Activated T-helper 1 cell treated with anti-CD3 and anti-CD28 coated beads, Interleukin-12 subunit alpha, Interleukin-12 subunit beta, Interleukin-2, Interleukin-4 antibody, amounts not matched to agents 30 ng/mL and 10 ng/mL and 1 ng/mL, durations not matched to agents 14 hours and 24 hours and 36 hours (primary cell): ENCODE measurements around the gene SPTBN1. TPM values are rescaled to one million over a fixed set of nuclear protein-coding genes. Genes with fewer than 3 reads are reported as not detected.
"Not testable (repeated sequence)": the region's sequence is repeated elsewhere in the genome, so short reads cannot be mapped to it uniquely, and the experiment has no call there.

Experiments used
- DNase-seq: peaks from one replicate; pipeline ENCODE4 v3.0.0; 2021; ENCODE audit warnings: low spot score
- H3K27ac Mint-ChIP-seq: one replicate; pipeline ENCODE4 v1.8.0; 2021; ENCODE audit warnings: mild to moderate bottlenecking, mixed read lengths
- H3K27me3 Mint-ChIP-seq: one replicate; pipeline ENCODE4 v1.8.0; 2022; ENCODE audit warnings: mild to moderate bottlenecking, moderate library complexity, mixed read lengths; ENCODE audit not compliant: insufficient read depth
- H3K36me3 Mint-ChIP-seq: one replicate; pipeline ENCODE4 v1.8.0; 2021; ENCODE audit warnings: low read depth, mixed read lengths
- H3K4me1 Mint-ChIP-seq: one replicate; pipeline ENCODE4 v1.8.0; 2021; ENCODE audit warnings: low read depth, mixed read lengths
- H3K4me3 Mint-ChIP-seq: one replicate; pipeline ENCODE4 v1.8.0; 2021; ENCODE audit warnings: mild to moderate bottlenecking, moderate library complexity, mixed read lengths
- H3K9me3 Mint-ChIP-seq: one replicate; pipeline ENCODE4 v1.8.0; 2021; ENCODE audit warnings: mixed read lengths
- intact Hi-C: fragments of 100-400 bp; cut with micrococcal nuclease; formaldehyde crosslinking; loops from one replicate; pipeline ENCODE4 v1.15.1; 2024
- total RNA-seq: library from RNA; stranded (reverse); gene quantifications from 2 replicates; pipeline ENCODE4 v1.2.3, GENCODE V29; 2022

Gene SPTBN1
- total RNA-seq, 1 donor from 2014 or later: 64.2 TPM

GRCh38 chr2:54481686-54482085 lies 25.6 kb downstream of the SPTBN1 start:
- peaks cover 1% of the 10 kb centered on the region for H3K36me3 Mint-ChIP-seq
- H3K27me3 Mint-ChIP-seq: peaks cover 12% of the 10 kb centered on the region
- H3K9me3 Mint-ChIP-seq: no peaks in the 10 kb centered on the region
- no peaks in the 10 kb centered on the region for H3K4me1 Mint-ChIP-seq
- no peak overlapping the region for H3K27ac Mint-ChIP-seq
- no peak for DNase-seq
- H3K4me3 Mint-ChIP-seq: no peak overlapping the region
- intact Hi-C loops: no loop called here

GRCh38 chr2:54482715-54483114 lies 26.6 kb downstream of the SPTBN1 start:
- no peak overlapping the region for H3K27ac Mint-ChIP-seq

GRCh38 chr2:54483426-54483825 lies 27.3 kb downstream of the SPTBN1 start:
- DNase-seq: no peak
- Mint-ChIP-seq H3K27ac (no peak overlapping the region), H3K9me3 (no peaks in the 10 kb centered on the region), H3K36me3 (peaks cover 1% of the 10 kb centered on the region), H3K4me3 (no peak overlapping the region), H3K4me1 (no peaks in the 10 kb centered on the region), H3K27me3 (peaks cover 14% of the 10 kb centered on the region)
- intact Hi-C loops: no loop called here

More at GRCh38 chr2:54482715-54483114, 26.6 kb downstream of the SPTBN1 start:
- DNase-seq: no peak
- Mint-ChIP-seq H3K9me3 (no peaks in the 10 kb centered on the region), H3K27me3 (peaks cover 12% of the 10 kb centered on the region), H3K36me3 (peaks cover 1% of the 10 kb centered on the region), H3K4me3 (no peak overlapping the region), H3K4me1 (no peaks in the 10 kb centered on the region)
- intact Hi-C loops: no loop called here

GRCh38 chr2:54485756-54486155 lies 29.6 kb downstream of the SPTBN1 start:
- H3K9me3 Mint-ChIP-seq, DNase-seq, H3K4me3 Mint-ChIP-seq, H3K4me1 Mint-ChIP-seq, H3K36me3 Mint-ChIP-seq, H3K27ac Mint-ChIP-seq, intact Hi-C loops: not testable (repeated sequence)
- H3K27me3 Mint-ChIP-seq: peaks cover 14% of the 10 kb centered on the region

GRCh38 chr2:54486766-54487165 lies 30.6 kb downstream of the SPTBN1 start:
- intact Hi-C loops: no loop called here
- no peaks in the 10 kb centered on the region for H3K4me1 Mint-ChIP-seq
- H3K9me3 Mint-ChIP-seq: no peaks in the 10 kb centered on the region
- H3K4me3 Mint-ChIP-seq: no peak overlapping the region
- H3K36me3 Mint-ChIP-seq: no peaks in the 10 kb centered on the region
- peaks cover 7% of the 10 kb centered on the region for H3K27me3 Mint-ChIP-seq
- no peak for DNase-seq
- no peak overlapping the region for H3K27ac Mint-ChIP-seq

GRCh38 chr2:54490863-54491262 lies 34.7 kb downstream of the SPTBN1 start:
- intact Hi-C loops: no loop called here
- no peak overlapping the region for H3K4me3 Mint-ChIP-seq
- no peaks in the 10 kb centered on the region for H3K9me3 Mint-ChIP-seq

GRCh38 chr2:54492335-54492734 lies 36.2 kb downstream of the SPTBN1 start:
- Mint-ChIP-seq H3K4me1 (no peaks in the 10 kb centered on the region), H3K27ac (no peak overlapping the region), H3K9me3 (no peaks in the 10 kb centered on the region), H3K27me3 (peaks cover 10% of the 10 kb centered on the region), H3K36me3 (no peaks in the 10 kb centered on the region), H3K4me3 (no peak overlapping the region)
- no peak for DNase-seq
- intact Hi-C loops: no loop called here

More at GRCh38 chr2:54490863-54491262, 34.7 kb downstream of the SPTBN1 start:
- DNase-seq: no peak
- Mint-ChIP-seq H3K36me3 (no peaks in the 10 kb centered on the region), H3K27me3 (peaks cover 10% of the 10 kb centered on the region), H3K27ac (no peak overlapping the region), H3K4me1 (no peaks in the 10 kb centered on the region)

- no peaks in the 10 kb centered on the region for H3K4me1 Mint-ChIP-seq
- H3K27ac Mint-ChIP-seq: no peak overlapping the region
- H3K9me3 Mint-ChIP-seq: no peaks in the 10 kb centered on the region
- intact Hi-C loops: no loop called here
- H3K36me3 Mint-ChIP-seq: no peaks in the 10 kb centered on the region
- peaks cover 7% of the 10 kb centered on the region for H3K27me3 Mint-ChIP-seq
- H3K4me3 Mint-ChIP-seq: no peak overlapping the region
- no peak for DNase-seq
These were observed 38.0 kb downstream of the SPTBN1 start for GRCh38 chr2:54494087-54494486.

GRCh38 chr2:54496920-54497319 lies 40.8 kb downstream of the SPTBN1 start:
- H3K9me3 Mint-ChIP-seq: no peaks in the 10 kb centered on the region
- no peaks in the 10 kb centered on the region for H3K4me1 Mint-ChIP-seq
- H3K27ac Mint-ChIP-seq: no peak overlapping the region
- intact Hi-C loops: no loop called here
- H3K36me3 Mint-ChIP-seq: no peaks in the 10 kb centered on the region
- no peak overlapping the region for H3K4me3 Mint-ChIP-seq
- H3K27me3 Mint-ChIP-seq: peaks cover 10% of the 10 kb centered on the region
- DNase-seq: no peak

- intact Hi-C loops: no loop called here
- no peak overlapping the region for H3K27ac Mint-ChIP-seq
- no peak overlapping the region for H3K4me3 Mint-ChIP-seq
- no peaks in the 10 kb centered on the region for H3K9me3 Mint-ChIP-seq
- peaks cover 12% of the 10 kb centered on the region for H3K27me3 Mint-ChIP-seq
- H3K36me3 Mint-ChIP-seq: no peaks in the 10 kb centered on the region
- H3K4me1 Mint-ChIP-seq: no peaks in the 10 kb centered on the region
- DNase-seq: no peak
These were observed 41.9 kb downstream of the SPTBN1 start for GRCh38 chr2:54497763-54498680.

- Mint-ChIP-seq H3K4me1 (no peaks in the 10 kb centered on the region), H3K27me3 (peaks cover 10% of the 10 kb centered on the region), H3K36me3 (no peaks in the 10 kb centered on the region), H3K27ac (no peak overlapping the region), H3K4me3 (no peak overlapping the region), H3K9me3 (no peaks in the 10 kb centered on the region)
- no peak for DNase-seq
- intact Hi-C loops: loop anchor here (10.0 kb wide), 1 partner anchor 295 kb away; no protein-coding TSS in a partner anchor
These were observed 43.5 kb downstream of the SPTBN1 start for GRCh38 chr2:54499661-54500060.

- intact Hi-C loops: loop anchor here (10.0 kb wide), 1 partner anchor 296 kb away; no protein-coding TSS in a partner anchor
- Mint-ChIP-seq H3K4me3 (no peak overlapping the region), H3K36me3 (no peaks in the 10 kb centered on the region), H3K27me3 (peaks cover 6% of the 10 kb centered on the region), H3K27ac (no peak overlapping the region), H3K4me1 (no peaks in the 10 kb centered on the region), H3K9me3 (no peaks in the 10 kb centered on the region)
- no peak for DNase-seq
These were observed 44.5 kb downstream of the SPTBN1 start for GRCh38 chr2:54500404-54501205.

GRCh38 chr2:54502731-54503130 lies 46.6 kb downstream of the SPTBN1 start:
- intact Hi-C loops: loop anchor here (1.0 to 10.0 kb wide), 2 partner anchors 298 to 395 kb away; no protein-coding TSS in a partner anchor
- Mint-ChIP-seq H3K4me1 (no peaks in the 10 kb centered on the region), H3K36me3 (no peaks in the 10 kb centered on the region), H3K27ac (no peak overlapping the region), H3K9me3 (no peaks in the 10 kb centered on the region), H3K27me3 (peaks cover 6% of the 10 kb centered on the region), H3K4me3 (no peak overlapping the region)
- DNase-seq: no peak
